SK-N-SH treated with all-trans-retinoic acid at 6 μM for 48 hours (cell line): ENCODE data around the gene RAB14.

Source experiments
- ATAC-seq: fragments of 200-7000 bp; cut with Tn5 transposase; 3 replicates; pipeline ENCODE4 v1.9.1; 2020; ENCODE audit warnings: mild to moderate bottlenecking, moderate library complexity
- ARNTL ChIP-seq: fragments of 450-650 bp; formaldehyde crosslinking; IDR thresholded peaks from 2 replicates; pipeline ENCODE4 v1.5.0; 2020; ENCODE audit warnings: low read depth, mild to moderate bottlenecking, moderate library complexity, borderline replicate concordance
- BACH2 ChIP-seq: fragments of 250-450 bp; sonication (Bioruptor Pico); IDR thresholded peaks from 2 replicates; pipeline ENCODE4 v1.9.0; 2021; ENCODE audit warnings: mild to moderate bottlenecking, borderline replicate concordance
- CREB5 ChIP-seq: fragments of 250-450 bp; sonication (Bioruptor Pico); IDR thresholded peaks from 2 replicates; pipeline ENCODE4 v1.5.1; 2020; ENCODE audit warnings: low read depth, mild to moderate bottlenecking, moderate library complexity
- CSDC2 ChIP-seq: fragments of 250-450 bp; sonication (Bioruptor Pico); IDR thresholded peaks from 2 replicates; pipeline ENCODE4 v1.5.0; 2020; ENCODE audit warnings: mild to moderate bottlenecking, moderate library complexity
- CSRNP3 ChIP-seq: fragments of 250-450 bp; sonication (Bioruptor Pico); IDR thresholded peaks from 2 replicates; pipeline ENCODE4 v1.5.1; 2021; ENCODE audit warnings: mild to moderate bottlenecking, moderate library complexity
- ESRRG ChIP-seq: fragments of 250-450 bp; sonication (Bioruptor Pico); IDR thresholded peaks from 2 replicates; pipeline ENCODE4 v1.6.1; 2021; ENCODE audit warnings: mild to moderate bottlenecking
- GLIS3 ChIP-seq: fragments of 250-450 bp; sonication (Bioruptor Pico); IDR thresholded peaks from 2 replicates; pipeline ENCODE4 v1.5.0; 2020; ENCODE audit warnings: mild to moderate bottlenecking, moderate library complexity
- ISL1 ChIP-seq: fragments of 250-450 bp; sonication (Bioruptor Pico); IDR thresholded peaks from 2 replicates; pipeline ENCODE4 v2.1.2; 2022; ENCODE audit warnings: mild to moderate bottlenecking, moderate library complexity
- OSR1 ChIP-seq: fragments of 250-450 bp; sonication (Bioruptor Pico); IDR thresholded peaks from 2 replicates; pipeline ENCODE4 v1.8.0; 2022; ENCODE audit warnings: moderate library complexity, mild to moderate bottlenecking, inconsistent platforms
- PATZ1 ChIP-seq: fragments of 250-450 bp; sonication (Bioruptor Pico); IDR thresholded peaks from 2 replicates; pipeline ENCODE4 v1.8.0; 2020; ENCODE audit warnings: mild to moderate bottlenecking, moderate library complexity, borderline replicate concordance
- POU6F1 ChIP-seq: fragments of 250-450 bp; sonication (Bioruptor Pico); IDR thresholded peaks from 2 replicates; pipeline ENCODE4 v1.8.0; 2021; ENCODE audit warnings: low read depth, mild to moderate bottlenecking, moderate library complexity, borderline replicate concordance
- PPARA ChIP-seq: fragments of 250-450 bp; sonication (Bioruptor Pico); IDR thresholded peaks from 2 replicates; pipeline ENCODE4 v1.5.0; 2020; ENCODE audit warnings: mild to moderate bottlenecking, borderline replicate concordance
- TCF4 ChIP-seq: fragments of 250-450 bp; sonication (Bioruptor Pico); IDR thresholded peaks from 2 replicates; pipeline ENCODE4 v1.8.0; 2021; ENCODE audit warnings: mild to moderate bottlenecking, moderate library complexity, borderline replicate concordance
- TOX ChIP-seq: fragments of 250-450 bp; sonication (Bioruptor Pico); IDR thresholded peaks from 2 replicates; pipeline ENCODE4 v1.8.0; 2021; ENCODE audit warnings: mild to moderate bottlenecking, moderate library complexity, borderline replicate concordance
- TSHZ2 ChIP-seq: fragments of 250-450 bp; sonication (Bioruptor Pico); IDR thresholded peaks from 2 replicates; pipeline ENCODE4 v1.5.0; 2020; ENCODE audit warnings: mild to moderate bottlenecking, moderate library complexity
- ZC3H10 ChIP-seq: fragments of 250-450 bp; sonication (Bioruptor Pico); IDR thresholded peaks from 2 replicates; pipeline ENCODE4 v1.5.1; 2021; ENCODE audit warnings: mild to moderate bottlenecking, moderate library complexity
- ZFP3 ChIP-seq: fragments of 250-450 bp; sonication (Bioruptor Pico); IDR thresholded peaks from 2 replicates; pipeline ENCODE4 v1.5.0; 2020; ENCODE audit warnings: mild to moderate bottlenecking, moderate library complexity
- ZFP30 ChIP-seq: fragments of 450-650 bp; formaldehyde crosslinking; IDR thresholded peaks from 2 replicates; pipeline ENCODE4 v1.5.0; 2022; ENCODE audit warnings: mild to moderate bottlenecking, moderate library complexity
- ZNF565 ChIP-seq: fragments of 450-650 bp; formaldehyde crosslinking; conservative IDR thresholded peaks from 2 replicates; pipeline ENCODE4 v1.5.0; 2020; ENCODE audit warnings: low read depth, mild to moderate bottlenecking, moderate library complexity
- ZNF70 ChIP-seq: fragments of 450-650 bp; formaldehyde crosslinking; IDR thresholded peaks from 2 replicates; pipeline ENCODE4 v1.5.0; 2020; ENCODE audit warnings: mild to moderate bottlenecking, moderate library complexity
- ZNF8 ChIP-seq: fragments of 450-650 bp; formaldehyde crosslinking; IDR thresholded peaks from 2 replicates; pipeline ENCODE4 v1.5.0; 2020; ENCODE audit warnings: mild to moderate bottlenecking, moderate library complexity

Gene RAB14

GRCh38 chr9:121219530-121219929 lies 17.9 kb upstream of the RAB14 start (continued):
- TF ChIP-seq CSRNP3 (no peak), ZNF8 (CRISPR knock-in tag) (no peak), ZFP30 (CRISPR knock-in tag) (no peak)

- ATAC-seq: no peak
- TF ChIP-seq TSHZ2 (no peak), BACH2 (CRISPR knock-in tag) (no peak), TOX (no peak), ZNF70 (CRISPR knock-in tag) (no peak), ZNF565 (CRISPR knock-in tag) (no peak), GLIS3 (CRISPR knock-in tag) (no peak), CSDC2 (CRISPR knock-in tag) (no peak), POU6F1 (no peak), ISL1 (no peak), PATZ1 (CRISPR knock-in tag) (no peak), OSR1 (CRISPR knock-in tag) (no peak), TCF4 (CRISPR knock-in tag) (no peak), ZC3H10 (CRISPR knock-in tag) (no peak), ZFP3 (CRISPR knock-in tag) (no peak), ESRRG (CRISPR knock-in tag) (no peak), PPARA (CRISPR knock-in tag) (no peak), ZNF8 (CRISPR knock-in tag) (no peak), ARNTL (CRISPR knock-in tag) (no peak)
Measured at GRCh38 chr9:121218357-121219027, 16.8 kb upstream of the RAB14 start.

GRCh38 chr9:121217609-121218292 lies 16.1 kb upstream of the RAB14 start:
- no peak for ATAC-seq
- TF ChIP-seq ZFP30 (CRISPR knock-in tag) (no peak), ZFP3 (CRISPR knock-in tag) (no peak), ARNTL (CRISPR knock-in tag) (no peak), GLIS3 (CRISPR knock-in tag) (no peak), ZC3H10 (CRISPR knock-in tag) (no peak), ZNF8 (CRISPR knock-in tag) (no peak), ZNF70 (CRISPR knock-in tag) (no peak), TCF4 (CRISPR knock-in tag) (no peak), PATZ1 (CRISPR knock-in tag) (no peak), PPARA (CRISPR knock-in tag) (no peak), ZNF565 (CRISPR knock-in tag) (no peak), ISL1 (no peak), TOX (no peak), TSHZ2 (no peak), CREB5 (no peak)
